Right lobe of liver (tissue), 6 donors: ENCODE data around the gene CDKAL1. TPM values are rescaled to one million over a fixed set of nuclear protein-coding genes. Genes with fewer than 3 reads are reported as not detected.

Experiments used
- ATAC-seq, 4 donors: fragments of 200-7000 bp; cut with Tn5 transposase; one replicate each; pipeline ENCODE4 v1.9.1; 2020; ENCODE audit warnings: mild to moderate bottlenecking in 4 of 4, moderate library complexity in 4 of 4
- DNase-seq, 3 donors: peaks; one replicate each; pipeline ENCODE4 v3.0.0-alpha.2; 2020
- H3K27ac ChIP-seq, 3 donors: fragments of 200-600 bp; one replicate each; pipeline ENCODE4 v1.8.0; 2022
- H3K27me3 ChIP-seq, 2 donors: fragments of 200-600 bp; one replicate each; pipeline ENCODE4 v1.8.0; 2022
- H3K36me3 ChIP-seq, 4 donors: fragments of 200-600 bp; sonication (generic) in 1 of 4; one replicate each; pipeline versions ENCODE4 v1.5.1 to v1.8.0; 2017 to 2022; ENCODE audit warnings: control low read depth in 1 of 4
- H3K4me1 ChIP-seq, 4 donors: fragments of 200-600 bp; sonication (generic) in 1 of 4; one replicate each; pipeline versions ENCODE4 v1.5.1 to v1.8.0; 2017 to 2022; ENCODE audit warnings: control low read depth in 1 of 4
- H3K4me3 ChIP-seq, 3 donors: fragments of 200-600 bp; one replicate each; pipeline ENCODE4 v1.8.0; 2022
- H3K9me3 ChIP-seq, 4 donors: fragments of 200-600 bp; sonication (generic) in 1 of 4; one replicate each; pipeline versions ENCODE4 v1.5.1 to v1.8.0; 2017 to 2022; ENCODE audit warnings: control low read depth in 1 of 4
- CTCF ChIP-seq, 4 donors: fragments of 200-600 bp in 3 of 4; fragments of 450-650 bp in 1 of 4; IDR thresholded peaks; one replicate each; pipeline versions ENCODE4 v1.5.1 to v1.8.0; 2016 to 2022; ENCODE audit warnings: antibody characterized with exemption in 4 of 4, mild to moderate bottlenecking in 2 of 4
- POLR2A ChIP-seq: fragments of 450-650 bp; IDR thresholded peaks from one replicate; pipeline ENCODE4 v1.6.1; 2017; ENCODE audit warnings: antibody characterized with exemption, mild to moderate bottlenecking
- WGBS: methylation state at CpG from one replicate; pipeline ENCODE4 v1.1.6; 2018; ENCODE audit warnings: low coverage, low lambda C conversion rate; ENCODE audit not compliant: insufficient coverage; ENCODE audit errors: missing lambda C conversion rate; 5-methylcytosine and 5-hydroxymethylcytosine counted together
- intact Hi-C, 2 donors: fragments of 100-400 bp; cut with DNase I; formaldehyde crosslinking; loops; one replicate each; pipeline versions ENCODE4 v1.11.2 to v1.14.1; 2022
- total RNA-seq, 6 experiments: library from RNA; depleted of rRNA in 2 of 6; stranded (reverse); fragments of >200 nt in 2 of 6; fragmentation: NEBNext Ultra II Directional in 3 of 6; extraction: Animal tissue kit (Norgen Biotek cat#: 25700) in 3 of 6; gene quantifications; one replicate each; pipeline versions ENCODE4 v1.1.0 to v1.2.4, GENCODE V29; 2016 to 2023
- donor health status: DM: no; HTN: yes; CAD: no.
- donor health status: DM: no; HTN: no; CAD: no.
- donor health status: DM: no; HTN: no; CAD: no.
- donor health status: DM: no; HTN: yes; CAD: no.
- donor health status: DM: no; HTN: yes; CAD: no.

CDKAL1 gene
- total RNA-seq, 6 experiments from 2014 or later: 4.5 to 7.0 (median 6.2) TPM

DNA sequence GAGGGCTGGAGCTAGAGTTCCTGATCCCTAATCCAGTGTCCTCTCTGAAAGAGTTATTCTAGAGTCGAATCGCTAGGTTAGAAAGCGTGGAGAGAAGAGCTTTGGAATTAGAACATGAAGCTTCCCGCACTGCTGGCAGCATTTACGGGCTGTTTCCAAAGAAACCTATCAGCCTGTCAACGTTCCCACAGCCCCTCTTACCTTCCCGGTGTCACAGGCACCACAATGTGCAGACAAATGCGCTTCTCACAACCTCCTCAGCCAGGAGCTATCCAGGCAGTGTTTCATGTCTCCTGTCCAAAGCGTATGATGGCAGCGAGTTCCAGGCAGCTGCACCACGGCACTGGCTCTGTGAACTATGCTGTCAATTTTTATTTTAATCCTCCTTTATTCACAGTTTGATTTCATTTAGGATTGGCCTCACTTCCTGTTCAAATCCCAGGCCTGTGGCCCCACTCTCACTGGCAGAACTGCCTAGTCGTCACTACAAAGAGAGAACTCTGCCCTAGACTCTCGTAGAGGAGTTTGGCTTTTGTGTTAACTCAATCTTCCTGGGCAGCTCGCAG, 736.5 kb downstream of the CDKAL1 start:
- DNase-seq (no peak), ATAC-seq (no peak)
- no peaks in the 10 kb centered on the region for H3K9me3 ChIP-seq
- no peaks in the 10 kb centered on the region for H3K4me1 ChIP-seq
- H3K36me3 ChIP-seq: no peaks in the 10 kb centered on the region
- TF ChIP-seq CTCF (IDR thresholded peaks at IDR 0.05): no peak
- TF ChIP-seq POLR2A: no peak
- WGBS: 80% methylated on average over 14 of the region's 14 CpGs
- no peaks in the 10 kb centered on the region for H3K27me3 ChIP-seq
- no peak overlapping the region for H3K4me3 ChIP-seq
- H3K27ac ChIP-seq: no peak overlapping the region
- intact Hi-C loops: no loop called here

GRCh38 chr6:21271428-21272155, 737.3 kb downstream of the CDKAL1 start:
- Histone ChIP-seq H3K4me1 (no peaks in the 10 kb centered on the region), H3K9me3 (no peaks in the 10 kb centered on the region), H3K4me3 (no peak overlapping the region), H3K27ac (no peak overlapping the region), H3K36me3 (no peaks in the 10 kb centered on the region), H3K27me3 (no peaks in the 10 kb centered on the region)
- TF ChIP-seq CTCF (IDR thresholded peaks at IDR 0.05): no peak
- TF ChIP-seq POLR2A: no peak
- DNase-seq: no peak
- intact Hi-C loops: no loop called here
- 78% methylated on average over 3 of the region's 7 CpGs for WGBS
- ATAC-seq: no peak

GRCh38 chr6:21273451-21273850, 739.2 kb downstream of the CDKAL1 start:
- intact Hi-C loops: no loop called here
- H3K4me1 ChIP-seq: no peaks in the 10 kb centered on the region
- no peak overlapping the region for H3K27ac ChIP-seq
- no peak for TF ChIP-seq CTCF (IDR thresholded peaks at IDR 0.05)
- TF ChIP-seq POLR2A: no peak
- 70% methylated on average over 2 of the region's 2 CpGs for WGBS
- no peak for DNase-seq
- no peak for ATAC-seq
- no peak overlapping the region for H3K4me3 ChIP-seq
- no peaks in the 10 kb centered on the region for H3K27me3 ChIP-seq
- H3K9me3 ChIP-seq: no peaks in the 10 kb centered on the region
- H3K36me3 ChIP-seq: no peaks in the 10 kb centered on the region

- H3K4me1 ChIP-seq: no peaks in the 10 kb centered on the region
- H3K36me3 ChIP-seq: no peaks in the 10 kb centered on the region
- no peak overlapping the region for H3K27ac ChIP-seq
- WGBS: 70% methylated on average over 6 of the region's 6 CpGs
- H3K27me3 ChIP-seq: no peaks in the 10 kb centered on the region
- H3K9me3 ChIP-seq: no peaks in the 10 kb centered on the region
- H3K4me3 ChIP-seq: no peak overlapping the region
- intact Hi-C loops: no loop called here
- DNase-seq (no peak), ATAC-seq (no peak)
- TF ChIP-seq POLR2A: no peak
- no peak for TF ChIP-seq CTCF (IDR thresholded peaks at IDR 0.05)
Measured at GRCh38 chr6:21274851-21275250, 740.6 kb downstream of the CDKAL1 start.
